ENCODE data around the gene TFDP2. TPM values are rescaled to one million over a fixed set of nuclear protein-coding genes. Genes with fewer than 3 reads are reported as not detected.
A peak's percentile ranks its signal among the peaks of the same experiment; 100 is the strongest.

TFDP2 gene
- total RNA-seq, 1 experiment from 2014 or later = 76.0 TPM

DNA sequence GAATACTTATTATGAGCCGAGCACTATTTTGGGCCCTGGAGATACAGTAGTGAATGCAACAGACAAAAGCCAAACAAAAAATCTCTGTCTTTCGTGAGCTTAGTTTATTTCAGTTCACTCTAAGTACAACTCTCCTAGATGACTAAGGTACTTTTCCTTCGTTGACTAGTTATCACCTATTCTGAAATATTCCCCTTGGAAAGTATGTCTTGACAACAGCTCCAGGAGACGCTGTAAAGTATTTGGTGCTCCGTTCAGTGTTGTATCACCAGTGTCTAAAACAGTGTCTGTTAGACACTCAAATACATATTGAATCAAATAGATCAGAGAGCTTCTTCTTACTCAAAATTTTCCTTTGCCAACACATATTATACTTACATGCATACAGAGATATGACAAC lies 119.6 kb downstream of the TFDP2 start:
- H3K36me3 Mint-ChIP-seq (ENCODE audit: insufficient read depth in 1 of 3, low read depth in 3 of 3) = peaks cover 4 to 12% (median 8%) of the 10 kb centered on the region in 3 experiments; a peak in 6 of 7 replicates
- no peak overlapping the region for H3K14ac ChIP-seq (ENCODE audit: insufficient read depth, low read length)
- peaks cover 22 to 25% of the 10 kb centered on the region in 2 experiments for H3K4me1 Mint-ChIP-seq
- H3K4me2 ChIP-seq (ENCODE audit: insufficient read depth, insufficient read length, low read length) = no peak overlapping the region
- DNase-seq = no peak
- TF ChIP-seq, protein P1, sequence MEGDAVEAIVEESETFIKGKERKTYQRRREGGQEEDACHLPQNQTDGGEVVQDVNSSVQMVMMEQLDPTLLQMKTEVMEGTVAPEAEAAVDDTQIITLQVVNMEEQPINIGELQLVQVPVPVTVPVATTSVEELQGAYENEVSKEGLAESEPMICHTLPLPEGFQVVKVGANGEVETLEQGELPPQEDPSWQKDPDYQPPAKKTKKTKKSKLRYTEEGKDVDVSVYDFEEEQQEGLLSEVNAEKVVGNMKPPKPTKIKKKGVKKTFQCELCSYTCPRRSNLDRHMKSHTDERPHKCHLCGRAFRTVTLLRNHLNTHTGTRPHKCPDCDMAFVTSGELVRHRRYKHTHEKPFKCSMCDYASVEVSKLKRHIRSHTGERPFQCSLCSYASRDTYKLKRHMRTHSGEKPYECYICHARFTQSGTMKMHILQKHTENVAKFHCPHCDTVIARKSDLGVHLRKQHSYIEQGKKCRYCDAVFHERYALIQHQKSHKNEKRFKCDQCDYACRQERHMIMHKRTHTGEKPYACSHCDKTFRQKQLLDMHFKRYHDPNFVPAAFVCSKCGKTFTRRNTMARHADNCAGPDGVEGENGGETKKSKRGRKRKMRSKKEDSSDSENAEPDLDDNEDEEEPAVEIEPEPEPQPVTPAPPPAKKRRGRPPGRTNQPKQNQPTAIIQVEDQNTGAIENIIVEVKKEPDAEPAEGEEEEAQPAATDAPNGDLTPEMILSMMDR (conservative IDR thresholded peaks at IDR 0.05) = no peak
- no peaks in the 10 kb centered on the region for H3K9me3 ChIP-seq (ENCODE audit: control insufficient read depth, low read depth, low read length)
- H3K9me3 Mint-ChIP-seq = no peaks in the 10 kb centered on the region
- WGBS (ENCODE audit: extremely low coverage, insufficient read length, low lambda C conversion rate) = no CpG with 5 or more reads among the region's 5 CpGs
- H4K20me1 ChIP-seq (ENCODE audit: control insufficient read depth, insufficient read depth, insufficient read length) = no peaks in the 10 kb centered on the region
- no peak overlapping the region for H3K18ac ChIP-seq (ENCODE audit: insufficient read length, low read depth, low read length)
- H2BK15ac ChIP-seq (ENCODE audit: low read depth, low read length) = no peak overlapping the region
- no peak overlapping the region for H2AFZ ChIP-seq (ENCODE audit: low read length)
- H2BK120ac ChIP-seq (ENCODE audit: low read depth, low read length, poor library complexity, severe bottlenecking) = no peak overlapping the region
- H3T11ph ChIP-seq (ENCODE audit: low read length) = no peak overlapping the region
- H3K27ac Mint-ChIP-seq = peak overlapping the region in 1 of 3 experiments; percentile 54; a peak in 1 of 7 replicates
- no peaks in the 10 kb centered on the region; the same call in 1 of the 2 replicates for H3K79me2 ChIP-seq (ENCODE audit: insufficient read depth, low read length)
- no peaks in the 10 kb centered on the region for H3K23me2 ChIP-seq (ENCODE audit: insufficient read length, low read depth, low read length, poor library complexity, severe bottlenecking)
- H2BK12ac ChIP-seq (ENCODE audit: insufficient read length, low read depth, low read length) = no peak overlapping the region
- H2AK5ac ChIP-seq (ENCODE audit: insufficient read length, low read length) = no peak overlapping the region
- H3K27me3 ChIP-seq (ENCODE audit: insufficient read depth, low read length) = no peaks in the 10 kb centered on the region
- no peak overlapping the region for H2BK5ac ChIP-seq (ENCODE audit: insufficient read length, low read length)
- no peak overlapping the region for H4K8ac ChIP-seq (replicated peaks; ENCODE audit: insufficient read length, low read depth, low read length)
- H3K79me1 ChIP-seq (ENCODE audit: insufficient read depth, low read depth, low read length, poor library complexity, severe bottlenecking) = no peaks in the 10 kb centered on the region
- H3K9ac ChIP-seq (ENCODE audit: extremely low read depth, insufficient read length, low read length) = no peak overlapping the region
- H3K27ac ChIP-seq (ENCODE audit: insufficient read length, low read depth, low read length) = no peak overlapping the region
- no peak overlapping the region for H4K5ac ChIP-seq (ENCODE audit: insufficient read length, low read depth, low read length)
- H3K4me1 ChIP-seq (ENCODE audit: insufficient read depth, low read length) = no peaks in the 10 kb centered on the region
- no peak overlapping the region for H3K4ac ChIP-seq (ENCODE audit: low read depth, low read length)
- no peak overlapping the region for H2BK20ac ChIP-seq (ENCODE audit: low read depth, low read length, poor library complexity, severe bottlenecking)
- no peak overlapping the region for H3K4me3 Mint-ChIP-seq
- H3K56ac ChIP-seq (ENCODE audit: insufficient read length, low read depth, low read length) = no peak overlapping the region
- H4K91ac ChIP-seq (ENCODE audit: insufficient read length, low read depth, low read length) = no peak overlapping the region
- no peaks in the 10 kb centered on the region for H3K27me3 Mint-ChIP-seq (ENCODE audit: low read depth)
- H3K23ac ChIP-seq (ENCODE audit: insufficient read length, low read depth, low read length) = no peak overlapping the region
